ENCODE measurements around the gene DRD3. TPM values are rescaled to one million over a fixed set of nuclear protein-coding genes. Genes with fewer than 3 reads are reported as not detected.

Gene DRD3
- polyA plus RNA-seq, 4 donors = not detected

DNA sequence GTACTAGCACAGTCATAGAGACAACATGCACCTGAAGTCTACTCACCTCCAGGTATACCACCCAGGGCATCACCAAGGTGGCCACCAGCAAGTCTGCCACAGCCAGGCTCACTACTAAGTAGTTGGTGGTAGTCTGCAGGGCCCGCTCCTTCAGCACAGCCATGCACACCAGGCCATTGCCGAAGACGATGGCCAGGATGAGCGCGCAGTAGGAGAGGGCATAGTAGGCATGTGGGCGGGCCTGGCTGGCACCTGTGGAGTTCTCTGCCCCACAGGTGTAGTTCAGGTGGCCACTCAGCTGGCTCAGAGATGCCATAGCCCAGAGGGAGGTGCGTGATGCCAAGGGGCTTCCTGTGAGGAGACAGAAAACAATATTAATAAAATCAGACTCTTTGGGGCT, 7.2 kb downstream of the DRD3 start:
- no peaks in the 10 kb centered on the region for H3K9me3 ChIP-seq (ENCODE audit: control insufficient read depth in 2 of 2, insufficient read depth in 1 of 2, low read depth in 1 of 2, low read length in 1 of 2)
- no peaks in the 10 kb centered on the region for H3K27me3 ChIP-seq (ENCODE audit: control insufficient read depth in 3 of 3, insufficient read depth in 3 of 3, low read length in 3 of 3)
- FAIRE-seq = no peak
- no peak overlapping the region for H3K4me3 ChIP-seq (ENCODE audit: low read depth in 1 of 3, low read length in 3 of 3)
- no peak overlapping the region for H3K27ac ChIP-seq (ENCODE audit: low read depth in 1 of 3, low read length in 2 of 3)
- H3K4me1 ChIP-seq (ENCODE audit: control insufficient read depth in 3 of 3, insufficient read depth in 2 of 3, low read depth in 1 of 3, low read length in 2 of 3) = no peaks in the 10 kb centered on the region
- no peak for DNase-seq
- H3K36me3 ChIP-seq (ENCODE audit: control insufficient read depth in 3 of 3, insufficient read depth in 2 of 3, low read depth in 1 of 3, low read length in 3 of 3) = no peaks in the 10 kb centered on the region
- WGBS, 3 donors = 84 to 91% (median 89%) methylated on average over 7 of the region's 7 CpGs

DNA sequence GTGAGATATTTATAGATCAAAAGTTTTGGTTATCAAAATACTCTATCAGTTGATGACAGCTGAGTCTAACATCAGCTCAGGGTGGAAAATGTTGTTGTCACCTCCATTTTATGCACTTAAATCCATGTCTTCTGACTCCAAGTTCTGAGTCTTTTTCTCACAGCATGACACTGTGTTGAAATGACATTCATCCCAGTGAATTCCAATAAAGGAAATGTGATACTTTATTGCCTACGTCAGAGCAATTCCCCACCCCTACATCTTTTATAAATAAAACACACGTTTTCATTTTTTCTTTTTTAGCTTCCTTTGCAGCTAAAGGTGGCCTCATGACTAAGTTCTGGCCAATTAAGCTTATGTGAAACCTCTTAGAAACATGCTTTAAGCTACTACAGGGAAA, 10.7 kb downstream of the DRD3 start:
- no peaks in the 10 kb centered on the region for H3K27me3 ChIP-seq (ENCODE audit: control insufficient read depth in 3 of 3, insufficient read depth in 3 of 3, low read length in 3 of 3)
- WGBS, 3 donors = 26 to 45% (median 43%) methylated on average over 2 of the region's 2 CpGs
- H3K27ac ChIP-seq (ENCODE audit: low read depth in 1 of 3, low read length in 2 of 3) = no peak overlapping the region
- H3K36me3 ChIP-seq (ENCODE audit: control insufficient read depth in 3 of 3, insufficient read depth in 2 of 3, low read depth in 1 of 3, low read length in 3 of 3) = no peaks in the 10 kb centered on the region
- H3K4me1 ChIP-seq (ENCODE audit: control insufficient read depth in 3 of 3, insufficient read depth in 2 of 3, low read depth in 1 of 3, low read length in 2 of 3) = no peaks in the 10 kb centered on the region
- no peak for DNase-seq
- H3K4me3 ChIP-seq (ENCODE audit: low read depth in 1 of 3, low read length in 3 of 3) = no peak overlapping the region
- no peak for FAIRE-seq
- no peaks in the 10 kb centered on the region for H3K9me3 ChIP-seq (ENCODE audit: control insufficient read depth in 2 of 2, insufficient read depth in 1 of 2, low read depth in 1 of 2, low read length in 1 of 2)

DNA sequence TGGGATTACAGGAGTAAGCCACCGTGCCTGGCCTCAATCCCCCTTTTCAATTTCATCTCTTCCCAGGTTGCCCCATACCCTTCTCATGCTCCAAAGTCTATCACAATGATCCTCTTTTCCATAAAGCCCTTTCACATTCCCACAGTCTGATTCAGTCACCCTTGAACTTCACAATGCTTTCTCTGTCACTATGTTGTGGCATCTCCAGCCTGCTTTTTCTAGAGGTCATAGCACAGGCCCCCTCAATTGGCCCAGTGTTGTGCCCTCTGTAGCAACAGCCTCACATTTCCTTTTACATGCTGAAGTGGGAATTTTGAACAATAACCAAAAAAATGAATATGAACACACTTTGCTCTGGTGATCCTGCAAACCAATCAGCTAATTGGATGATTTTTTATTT, 21.5 kb downstream of the DRD3 start:
- no peak for DNase-seq
- Histone ChIP-seq H3K4me1 (ENCODE audit: control insufficient read depth in 3 of 3, insufficient read depth in 2 of 3, low read depth in 1 of 3, low read length in 2 of 3) (peaks cover 0 to 3% (median 0%) of the 10 kb centered on the region in 3 donors), H3K9me3 (ENCODE audit: control insufficient read depth in 2 of 2, insufficient read depth in 1 of 2, low read depth in 1 of 2, low read length in 1 of 2) (no peaks in the 10 kb centered on the region), H3K4me3 (ENCODE audit: low read depth in 1 of 3, low read length in 3 of 3) (no peak overlapping the region), H3K27ac (ENCODE audit: low read depth in 1 of 3, low read length in 2 of 3) (no peak overlapping the region), H3K27me3 (ENCODE audit: control insufficient read depth in 3 of 3, insufficient read depth in 3 of 3, low read length in 3 of 3) (peaks cover 0 to 14% (median 0%) of the 10 kb centered on the region in 3 donors), H3K36me3 (ENCODE audit: control insufficient read depth in 3 of 3, insufficient read depth in 2 of 3, low read depth in 1 of 3, low read length in 3 of 3) (no peaks in the 10 kb centered on the region)
- WGBS, 3 donors = 87 to 100% (median 88%) methylated on average over 1 of the region's 1 CpG
- no peak for FAIRE-seq

DNA sequence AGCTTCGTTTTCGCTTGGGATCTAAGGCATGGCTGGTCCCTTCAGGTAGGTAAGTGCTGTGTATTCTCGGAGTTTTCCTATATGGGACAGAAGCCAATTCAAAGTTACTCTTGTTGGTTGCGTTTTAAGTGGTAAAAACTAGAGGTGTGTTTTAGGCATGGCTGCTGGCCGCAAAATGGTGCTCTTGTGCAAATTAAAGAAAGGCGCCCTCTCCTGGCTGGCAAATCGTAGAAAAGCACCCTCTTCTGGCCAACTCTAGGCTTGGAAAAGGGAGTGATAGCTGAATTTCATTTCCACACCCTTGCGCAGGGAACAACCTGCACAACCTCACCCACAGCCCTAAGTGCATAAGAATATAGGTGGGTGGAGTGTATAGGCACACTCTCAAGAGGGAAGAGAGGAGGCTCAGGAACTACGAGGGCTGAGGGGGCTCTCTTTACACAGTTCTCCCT, 23.5 kb downstream of the DRD3 start:
- Histone ChIP-seq H3K4me1 (ENCODE audit: control insufficient read depth in 3 of 3, insufficient read depth in 2 of 3, low read depth in 1 of 3, low read length in 2 of 3) (peaks cover 0 to 3% (median 0%) of the 10 kb centered on the region in 3 donors), H3K36me3 (ENCODE audit: control insufficient read depth in 3 of 3, insufficient read depth in 2 of 3, low read depth in 1 of 3, low read length in 3 of 3) (no peaks in the 10 kb centered on the region), H3K9me3 (ENCODE audit: control insufficient read depth in 2 of 2, insufficient read depth in 1 of 2, low read depth in 1 of 2, low read length in 1 of 2) (no peaks in the 10 kb centered on the region), H3K4me3 (ENCODE audit: low read depth in 1 of 3, low read length in 3 of 3) (no peak overlapping the region), H3K27ac (ENCODE audit: low read depth in 1 of 3, low read length in 2 of 3) (no peak overlapping the region), H3K27me3 (ENCODE audit: control insufficient read depth in 3 of 3, insufficient read depth in 3 of 3, low read length in 3 of 3) (peaks cover 0 to 14% (median 0%) of the 10 kb centered on the region in 3 donors)
- 64 to 72% (median 71%) methylated on average over 9 of the region's 9 CpGs for WGBS, 3 donors
- FAIRE-seq = no peak
- peak in 1 of 2 donors; percentile 7 for DNase-seq

DNA sequence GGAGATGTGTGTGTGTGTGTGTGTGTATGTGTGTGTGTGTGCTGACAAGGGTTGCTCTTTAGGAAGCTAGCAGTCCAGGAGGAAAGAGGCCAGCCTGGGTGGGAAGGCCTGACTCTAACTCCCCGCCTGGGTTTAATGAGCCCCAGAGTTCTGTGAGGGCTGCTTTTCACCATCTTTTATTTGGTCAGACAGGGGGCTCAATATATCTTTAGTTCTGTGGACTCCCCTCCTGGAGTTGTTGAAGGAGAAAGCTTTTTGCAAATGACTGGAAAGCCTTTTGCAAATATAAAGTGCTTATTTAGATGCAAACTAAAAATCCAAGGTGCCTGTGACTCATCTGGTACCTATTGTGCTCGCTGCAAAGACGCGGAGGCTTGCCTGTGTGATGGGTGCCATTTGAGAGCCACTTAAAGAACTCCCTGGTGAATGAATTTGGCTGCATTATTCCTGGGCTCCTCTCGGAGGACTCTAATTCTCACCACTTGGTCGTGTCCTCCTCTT, 24.5 kb downstream of the DRD3 start:
- Histone ChIP-seq H3K4me1 (ENCODE audit: control insufficient read depth in 3 of 3, insufficient read depth in 2 of 3, low read depth in 1 of 3, low read length in 2 of 3) (peaks cover 0 to 3% (median 0%) of the 10 kb centered on the region in 3 donors), H3K27me3 (ENCODE audit: control insufficient read depth in 3 of 3, insufficient read depth in 3 of 3, low read length in 3 of 3) (peaks cover 0 to 11% (median 0%) of the 10 kb centered on the region in 3 donors), H3K27ac (ENCODE audit: low read depth in 1 of 3, low read length in 2 of 3) (no peak overlapping the region), H3K9me3 (ENCODE audit: control insufficient read depth in 2 of 2, insufficient read depth in 1 of 2, low read depth in 1 of 2, low read length in 1 of 2) (no peaks in the 10 kb centered on the region), H3K36me3 (ENCODE audit: control insufficient read depth in 3 of 3, insufficient read depth in 2 of 3, low read depth in 1 of 3, low read length in 3 of 3) (no peaks in the 10 kb centered on the region), H3K4me3 (ENCODE audit: low read depth in 1 of 3, low read length in 3 of 3) (no peak overlapping the region)
- 57 to 71% (median 61%) methylated on average over 6 of the region's 6 CpGs for WGBS, 3 donors
- FAIRE-seq = no peak
- DNase-seq = no peak

DNA sequence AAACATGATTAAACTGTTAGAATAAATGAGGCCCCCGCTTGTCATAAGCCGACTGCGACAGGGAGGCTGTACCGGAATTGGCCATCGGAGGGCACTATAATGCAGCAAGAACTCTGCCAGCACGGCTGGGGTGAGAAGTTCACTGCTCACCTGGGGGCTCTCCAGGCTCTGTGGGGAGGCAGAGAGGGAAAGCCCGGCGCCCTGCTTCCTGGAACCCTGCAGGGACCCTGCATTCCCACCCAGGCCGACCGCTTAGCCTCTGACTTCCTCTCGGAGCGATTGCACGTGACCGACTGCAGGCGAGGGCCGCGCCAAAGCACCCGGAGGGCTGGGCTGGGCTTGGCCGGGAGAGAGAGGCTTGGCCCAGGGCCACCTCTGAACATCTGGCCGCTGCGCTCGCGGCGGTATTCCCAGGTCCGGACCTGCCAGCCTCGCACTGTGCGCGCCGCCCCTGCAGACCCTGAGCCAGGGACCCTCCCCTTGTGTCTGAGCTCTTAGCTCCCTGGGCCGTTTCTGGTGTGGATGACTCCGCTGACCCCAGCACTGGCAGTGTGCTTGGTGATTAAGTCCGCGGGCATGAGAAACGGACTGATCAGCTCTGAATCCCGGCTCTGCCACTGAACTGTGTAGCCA, 26.2 kb downstream of the DRD3 start:
- no peaks in the 10 kb centered on the region for H3K9me3 ChIP-seq (ENCODE audit: control insufficient read depth in 2 of 2, insufficient read depth in 1 of 2, low read depth in 1 of 2, low read length in 1 of 2)
- no peaks in the 10 kb centered on the region for H3K36me3 ChIP-seq (ENCODE audit: control insufficient read depth in 3 of 3, insufficient read depth in 2 of 3, low read depth in 1 of 3, low read length in 3 of 3)
- peak overlapping the region; percentile 28 to 42 (median 32) for H3K4me3 ChIP-seq (ENCODE audit: low read depth in 1 of 3, low read length in 3 of 3)
- FAIRE-seq (no peak), DNase-seq (peak; percentile 64 to 80)
- peaks cover 0 to 11% (median 0%) of the 10 kb centered on the region in 3 donors for H3K27me3 ChIP-seq (ENCODE audit: control insufficient read depth in 3 of 3, insufficient read depth in 3 of 3, low read length in 3 of 3)
- 2 to 4% (median 4%) methylated on average over 33 to 35 of the region's 35 CpGs for WGBS, 3 donors
- peaks cover 0 to 3% (median 0%) of the 10 kb centered on the region in 3 donors for H3K4me1 ChIP-seq (ENCODE audit: control insufficient read depth in 3 of 3, insufficient read depth in 2 of 3, low read depth in 1 of 3, low read length in 2 of 3)
- H3K27ac ChIP-seq (ENCODE audit: low read depth in 1 of 3, low read length in 2 of 3) = peak overlapping the region in 1 of 3 donors; percentile 32

DNA sequence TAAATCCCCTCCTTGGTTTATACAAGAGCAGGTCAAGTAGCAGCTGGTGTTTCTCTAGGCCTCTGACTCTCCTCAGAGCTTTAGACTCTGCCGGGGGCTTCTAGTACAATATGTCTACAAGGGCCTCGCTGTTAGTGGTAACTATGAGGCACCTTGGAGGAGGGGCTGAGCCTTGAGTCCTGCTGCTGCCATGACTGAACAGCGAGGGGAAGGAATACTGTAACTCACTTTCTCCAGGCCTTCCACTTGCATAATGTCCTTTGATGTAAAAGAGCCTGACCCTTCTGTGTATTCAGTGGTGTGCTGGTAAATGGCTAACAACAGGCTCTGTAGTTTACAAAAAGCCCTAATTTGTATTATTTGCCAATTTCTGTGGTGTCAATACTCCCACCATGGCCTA, 27.8 kb downstream of the DRD3 start:
- DNase-seq = no peak
- no peak overlapping the region for H3K4me3 ChIP-seq (ENCODE audit: low read depth in 1 of 3, low read length in 3 of 3)
- no peak overlapping the region for H3K27ac ChIP-seq (ENCODE audit: low read depth in 1 of 3, low read length in 2 of 3)
- peaks cover 0 to 11% (median 0%) of the 10 kb centered on the region in 3 donors for H3K27me3 ChIP-seq (ENCODE audit: control insufficient read depth in 3 of 3, insufficient read depth in 3 of 3, low read length in 3 of 3)
- peaks cover 0 to 3% (median 0%) of the 10 kb centered on the region in 3 donors for H3K4me1 ChIP-seq (ENCODE audit: control insufficient read depth in 3 of 3, insufficient read depth in 2 of 3, low read depth in 1 of 3, low read length in 2 of 3)
- no peaks in the 10 kb centered on the region for H3K9me3 ChIP-seq (ENCODE audit: control insufficient read depth in 2 of 2, insufficient read depth in 1 of 2, low read depth in 1 of 2, low read length in 1 of 2)
- no peaks in the 10 kb centered on the region for H3K36me3 ChIP-seq (ENCODE audit: control insufficient read depth in 3 of 3, insufficient read depth in 2 of 3, low read depth in 1 of 3, low read length in 3 of 3)
- whole genome bisulfite sequencing, 3 donors = 77 to 92% (median 91%) methylated on average over 3 of the region's 3 CpGs
- no peak for FAIRE-seq

DNA sequence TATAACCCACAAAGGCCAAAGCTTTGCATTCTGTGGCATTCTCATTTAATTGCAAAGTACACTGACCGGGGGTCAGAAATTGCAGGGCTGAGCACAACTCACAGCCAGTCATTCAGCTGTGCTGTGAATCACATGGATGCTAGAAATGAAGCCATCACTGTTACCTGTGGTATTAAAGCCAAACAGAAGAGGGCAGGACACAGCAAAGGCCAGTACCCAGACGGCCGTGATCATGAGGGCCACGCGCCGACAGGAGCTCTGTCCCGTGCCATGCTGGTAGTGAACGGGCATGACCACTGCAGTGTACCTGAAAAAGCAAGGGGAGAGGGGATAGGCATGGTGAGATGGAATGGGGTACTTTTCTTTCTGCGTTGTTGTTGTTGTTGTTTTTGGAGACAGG, 31.6 kb downstream of the DRD3 start:
- H3K9me3 ChIP-seq (ENCODE audit: control insufficient read depth in 2 of 2, insufficient read depth in 1 of 2, low read depth in 1 of 2, low read length in 1 of 2) = no peaks in the 10 kb centered on the region

More for the DNA sequence above, 31.6 kb downstream of the DRD3 start:
- Histone ChIP-seq H3K4me1 (ENCODE audit: control insufficient read depth in 3 of 3, insufficient read depth in 2 of 3, low read depth in 1 of 3, low read length in 2 of 3) (no peaks in the 10 kb centered on the region), H3K4me3 (ENCODE audit: low read depth in 1 of 3, low read length in 3 of 3) (no peak overlapping the region), H3K36me3 (ENCODE audit: control insufficient read depth in 3 of 3, insufficient read depth in 2 of 3, low read depth in 1 of 3, low read length in 3 of 3) (no peaks in the 10 kb centered on the region), H3K27ac (ENCODE audit: low read depth in 1 of 3, low read length in 2 of 3) (no peak overlapping the region), H3K27me3 (ENCODE audit: control insufficient read depth in 3 of 3, insufficient read depth in 3 of 3, low read length in 3 of 3) (no peaks in the 10 kb centered on the region)
- no peak for DNase-seq
- WGBS, 3 donors = 80 to 87% (median 83%) methylated on average over 9 of the region's 9 CpGs
- FAIRE-seq = no peak

Data from small intestine (tissue), 7 donors.